H1 (cell line): ENCODE results near the gene HOXB8. TPM values are rescaled to one million over a fixed set of nuclear protein-coding genes. Genes with fewer than 3 reads are reported as not detected.

ENCODE experiments used
- CTCF ChIA-PET: fragments of 300-600 bp; sonication (Branson Sonifier 250); formaldehyde crosslinking; loops from one replicate; lab custom pipeline; 2021; ENCODE audit not compliant: partially characterized antibody; lab: Charles Lee
- POLR2A ChIA-PET: fragments of 300-600 bp; sonication (Branson Sonifier 250); formaldehyde crosslinking; loops from one replicate; lab custom pipeline; 2021; ENCODE audit warnings: inconsistent platforms; ENCODE audit not compliant: partially characterized antibody; lab: Charles Lee
- DNase-seq, 2 experiments: peaks; one replicate each; pipeline versions ENCODE4 v3.0.0 to v3.0.0-alpha.2; 2010 to 2022; ENCODE audit warnings: low spot score in 2 of 2, low read depth in 1 of 2, mixed read lengths in 1 of 2
- FAIRE-seq: peaks from 2 replicates; lab custom pipeline; 2011; peaks lifted over from hg19 to GRCh38; lab: Jason Lieb, UNC
- H2AFZ ChIP-seq: 2 replicates; pipeline ENCODE4 v1.8.1; 2012; ENCODE audit warnings: low read length, inconsistent platforms
- H2AK5ac ChIP-seq: 2 replicates; pipeline ENCODE4 v1.6.1; 2013; ENCODE audit warnings: low read depth, low read length
- H2BK120ac ChIP-seq: replicated peaks from 2 replicates; pipeline ENCODE3; 2013; ENCODE audit warnings: low read depth, low read length, inconsistent platforms
- H2BK12ac ChIP-seq: 2 replicates; pipeline ENCODE4 v1.6.1; 2013; ENCODE audit warnings: low read depth, low read length
- H2BK15ac ChIP-seq: 2 replicates; pipeline ENCODE4 v1.6.1; 2013; ENCODE audit warnings: low read length
- H2BK20ac ChIP-seq: 2 replicates; pipeline ENCODE4 v1.6.1; 2013; ENCODE audit warnings: low read length
- H2BK5ac ChIP-seq: 2 replicates; pipeline ENCODE4 v1.6.1; 2013; ENCODE audit warnings: low read depth, low read length
- H3K14ac ChIP-seq: 2 replicates; pipeline ENCODE4 v1.6.1; 2013; ENCODE audit warnings: inconsistent platforms; ENCODE audit not compliant: insufficient read length
- H3K18ac ChIP-seq: 2 replicates; pipeline ENCODE4 v1.6.1; 2013; ENCODE audit warnings: low read length; ENCODE audit errors: extremely low read depth
- H3K23ac ChIP-seq: 2 replicates; pipeline ENCODE4 v1.6.1; 2013; ENCODE audit warnings: inconsistent platforms; ENCODE audit not compliant: insufficient read length
- H3K23me2 ChIP-seq: 2 replicates; pipeline ENCODE4 v1.6.1; 2013; ENCODE audit warnings: low read depth, low read length
- H3K27ac ChIP-seq: 2 replicates; pipeline ENCODE4 v1.6.1; 2011; ENCODE audit warnings: low read depth, low read length, inconsistent platforms
- H3K27me3 ChIP-seq, 4 experiments: replicated peaks in 1 of 4; 1 replicate in 1 of 4; 2 replicates in 3 of 4; pipeline versions ENCODE4 v1.6.1 to v1.8.1; 2011 to 2013; ENCODE audit warnings: low read length in 3 of 4, mild to moderate bottlenecking in 3 of 4, inconsistent platforms in 2 of 4, mixed read lengths in 2 of 4, moderate library complexity in 1 of 4; ENCODE audit not compliant: control insufficient read depth in 3 of 4, insufficient read depth in 3 of 4; ENCODE audit errors: extremely low read depth in 1 of 4
- H3K36me3 ChIP-seq, 4 experiments: 2 replicates each; pipeline versions ENCODE4 v1.6.1 to v1.8.1; 2011 to 2013; ENCODE audit warnings: mild to moderate bottlenecking in 4 of 4, low read length in 3 of 4, moderate library complexity in 2 of 4, control low read depth in 1 of 4, inconsistent platforms in 1 of 4; ENCODE audit not compliant: insufficient read depth in 4 of 4, control insufficient read depth in 2 of 4
- H3K4ac ChIP-seq: replicated peaks from 2 replicates; pipeline ENCODE3; 2013; ENCODE audit warnings: low read length, low read depth, mixed read lengths, inconsistent platforms; ENCODE audit not compliant: insufficient read length
- H3K4me1 ChIP-seq, 4 experiments: replicated peaks in 1 of 4; 1 replicate in 1 of 4; 2 replicates in 3 of 4; pipeline versions ENCODE4 v1.6.1 to v1.8.1; 2011 to 2013; ENCODE audit warnings: low read length in 3 of 4, inconsistent platforms in 2 of 4, mixed read lengths in 1 of 4; ENCODE audit not compliant: insufficient read depth in 4 of 4, control insufficient read depth in 3 of 4
- H3K4me2 ChIP-seq, 2 experiments: 2 replicates each; pipeline versions ENCODE4 v1.6.1 to v1.8.1; 2011 to 2013; ENCODE audit warnings: low read depth in 2 of 2, low read length in 2 of 2, control low read depth in 1 of 2, inconsistent platforms in 1 of 2, mild to moderate bottlenecking in 1 of 2; ENCODE audit not compliant: insufficient read depth in 1 of 2
- H3K4me3 ChIP-seq, 4 experiments: fragments of 200-600, 300-600 bp in 1 of 4; sonication (generic), shearing (Covaris generic), sonication (Bioruptor Twin) in 1 of 4; 2 replicates each; pipeline versions ENCODE4 v1.5.1 to v1.8.1; 2011 to 2016; ENCODE audit warnings: low read length in 4 of 4, low read depth in 3 of 4, control low read depth in 2 of 4, inconsistent platforms in 2 of 4, mild to moderate bottlenecking in 2 of 4, mixed read lengths in 1 of 4, moderate library complexity in 1 of 4; ENCODE audit not compliant: insufficient read depth in 2 of 4; ENCODE audit errors: extremely low read depth in 1 of 4
- H3K56ac ChIP-seq: replicated peaks from 2 replicates; pipeline ENCODE3; 2013; ENCODE audit warnings: low read depth, mild to moderate bottlenecking, mixed read lengths, low read length, inconsistent platforms; ENCODE audit not compliant: insufficient read length
- H3K79me1 ChIP-seq: 2 replicates; pipeline ENCODE4 v1.6.1; 2013; ENCODE audit warnings: low read depth, low read length, control low read depth
- H3K79me2 ChIP-seq, 2 experiments: 2 replicates each; pipeline versions ENCODE4 v1.6.1 to v1.8.1; 2012 to 2013; ENCODE audit warnings: low read length in 2 of 2, mild to moderate bottlenecking in 2 of 2, inconsistent platforms in 1 of 2; ENCODE audit not compliant: insufficient read depth in 2 of 2, control insufficient read depth in 1 of 2
- H3K9ac ChIP-seq, 4 experiments: replicated peaks in 1 of 4; 1 replicate in 1 of 4; 2 replicates in 3 of 4; pipeline versions ENCODE4 v1.6.1 to v1.8.1; 2011 to 2013; ENCODE audit warnings: low read depth in 3 of 4, low read length in 3 of 4, control low read depth in 2 of 4, mild to moderate bottlenecking in 2 of 4, moderate library complexity in 2 of 4, inconsistent platforms in 1 of 4; ENCODE audit errors: extremely low read depth in 1 of 4
- H3K9me3 ChIP-seq, 2 experiments: 2 replicates each; pipeline versions ENCODE4 v1.6.1 to v1.8.1; 2012 to 2013; ENCODE audit warnings: mild to moderate bottlenecking in 2 of 2, moderate library complexity in 2 of 2, control low read depth in 1 of 2, inconsistent platforms in 1 of 2, low read depth in 1 of 2, low read length in 1 of 2, mixed read lengths in 1 of 2; ENCODE audit not compliant: insufficient read depth in 2 of 2
- H4K20me1 ChIP-seq, 2 experiments: replicated peaks in 1 of 2; 2 replicates each; pipeline versions ENCODE3 to v1.8.1; 2011 to 2013; ENCODE audit warnings: inconsistent platforms in 2 of 2, low read length in 2 of 2, mild to moderate bottlenecking in 1 of 2; ENCODE audit not compliant: insufficient read depth in 2 of 2, control insufficient read depth in 1 of 2
- H4K5ac ChIP-seq: 2 replicates; pipeline ENCODE4 v1.6.1; 2013; ENCODE audit warnings: low read length, low read depth, mixed read lengths, inconsistent platforms; ENCODE audit not compliant: insufficient read length
- H4K8ac ChIP-seq: 2 replicates; pipeline ENCODE4 v1.8.0; 2013; ENCODE audit warnings: mild to moderate bottlenecking, moderate library complexity, low read length, inconsistent platforms; ENCODE audit not compliant: insufficient read depth; ENCODE audit errors: extremely low read depth
- H4K91ac ChIP-seq: replicated peaks from 2 replicates; pipeline ENCODE3; 2013; ENCODE audit warnings: low read length, mixed read lengths, inconsistent platforms; ENCODE audit not compliant: insufficient read length
- WGBS, 2 experiments: shearing (Covaris generic) in 1 of 2; methylation state at CpG; one replicate each; pipeline versions ENCODE4 v1.1.6 to v1.1.7; 2013 to 2015; ENCODE audit warnings: low lambda C conversion rate in 2 of 2, mixed read lengths in 2 of 2, inconsistent platforms in 1 of 2, low coverage in 1 of 2, missing lambda C conversion rate in 1 of 2; ENCODE audit not compliant: insufficient replicate concordance in 2 of 2, insufficient coverage in 1 of 2, insufficient read length in 1 of 2; ENCODE audit errors: extremely low coverage in 1 of 2, missing lambda C conversion rate in 1 of 2; 5-methylcytosine and 5-hydroxymethylcytosine counted together
- polyA plus RNA-seq, 7 experiments: library from polyadenylated mRNA; depleted of rRNA in 3 of 7; stranded (reverse) in 5 of 7; unstranded in 2 of 7; fragments of >200 nt in 5 of 7; fragments of 200-250 nt in 2 of 7; gene quantifications; 1 replicate in 5 of 7; 2 replicates in 1 of 7; 4 replicates in 1 of 7; pipeline versions ENCODE4 v1.2.1 to v1.2.3, GENCODE V29; 2011 to 2013; ENCODE audit warnings: missing spikeins in 2 of 7, mixed read lengths in 2 of 7
- total RNA-seq: library from RNA; stranded (reverse); fragmentation: NEBNext Ultra II Directional; extraction: Animal tissue kit (Norgen Biotek cat#: 25700); gene quantifications from 2 replicates; pipeline ENCODE4 v1.2.1, GENCODE V29; 2021

HOXB8 gene
- total and polyA plus RNA-seq, 2 of the 8 experiments (the other 6 are each of a cell fraction or from before 2014, with no cell fraction given), result not detected

GRCh38 chr17:48597778-48598631, 17.1 kb downstream of the HOXB8 start:
- Histone ChIP-seq H2BK15ac (peak overlapping the region; percentile 81; the same call in 1 of the 2 replicates), H2BK120ac (no peak overlapping the region), H3K56ac (no peak overlapping the region), H3K4me1 (peaks cover 0 to 12% (median 6%) of the 10 kb centered on the region in 4 experiments; a peak in 5 of 7 replicates), H2AFZ (no peak overlapping the region), H3K4me3 (peak overlapping the region in 1 of 4 experiments; percentile 29; a peak in 2 of 8 replicates), H3K23ac (no peak overlapping the region), H3K9ac (no peak overlapping the region), H3K27me3 (peaks cover 96 to 100% (median 99%) of the 10 kb centered on the region in 4 experiments), H2BK5ac (no peak overlapping the region), H4K5ac (no peak overlapping the region), H3K18ac (no peak overlapping the region; the same call in none of the 2 replicates), H3K9me3 (no peaks in the 10 kb centered on the region), H3K14ac (no peak overlapping the region), H3K79me2 (no peaks in the 10 kb centered on the region), H3K4me2 (peak overlapping the region; percentile 21 to 56; a peak in 3 of 4 replicates), H4K8ac (no peak overlapping the region; the same call in 1 of the 2 replicates), H3K79me1 (no peaks in the 10 kb centered on the region), H4K91ac (no peak overlapping the region), H4K20me1 (peaks cover 38 to 58% of the 10 kb centered on the region in 2 experiments), H3K27ac (no peak overlapping the region), H3K23me2 (no peaks in the 10 kb centered on the region; the same call in 1 of the 2 replicates), H3K36me3 (no peaks in the 10 kb centered on the region; a peak in 1 of 8 replicates), H3K4ac (no peak overlapping the region), H2AK5ac (no peak overlapping the region), H2BK20ac (no peak overlapping the region), H2BK12ac (peak overlapping the region; percentile 39; the same call in 1 of the 2 replicates)
- FAIRE-seq (no peak), DNase-seq (no peak)
- ChIA-PET POLR2A (interaction anchor here (1.2 to 1.4 kb wide), 2 partner anchors 10 to 53 kb away, joined by 3 to 4 read pairs; partner anchors contain the start of gene HOXB2), CTCF (interaction anchor here (0.6 to 2.1 kb wide), 7 partner anchors 9 to 298 kb away, joined by 3 to 8 read pairs (median 5); no protein-coding TSS in a partner anchor)
- WGBS, 2 experiments, result 6% methylated on average over 56 of the region's 68 CpGs; no CpG with 5 or more reads in 1 of the 2 experiments
